Neural crest cell (in vitro differentiated cells): Measurements from ENCODE around the gene AMY1A. TPM values are rescaled to one million over a fixed set of nuclear protein-coding genes. Genes with fewer than 3 reads are reported as not detected.
"Not testable (repeated sequence)": the region's sequence is repeated elsewhere in the genome, so short reads cannot be mapped to it uniquely, and the experiment has no call there.

ENCODE experiments used
- DNase-seq: peaks from one replicate; pipeline ENCODE4 v3.0.0; 2021; ENCODE audit warnings: low read depth, mixed read lengths, low spot score
- H3K27ac Mint-ChIP-seq: one replicate; pipeline ENCODE4 v1.8.0; 2021; ENCODE audit warnings: mild to moderate bottlenecking, mixed read lengths; ENCODE audit not compliant: unreplicated experiment
- H3K27me3 Mint-ChIP-seq: 2 replicates; pipeline ENCODE4 v1.8.0; 2021; ENCODE audit warnings: low read depth, mild to moderate bottlenecking, mixed read lengths
- H3K36me3 Mint-ChIP-seq: 2 replicates; pipeline ENCODE4 v1.8.0; 2021; ENCODE audit warnings: low read depth, mild to moderate bottlenecking, mixed read lengths
- H3K4me1 Mint-ChIP-seq: 2 replicates; pipeline ENCODE4 v1.8.0; 2021; ENCODE audit warnings: mixed read lengths
- H3K4me3 Mint-ChIP-seq: one replicate; pipeline ENCODE4 v1.8.0; 2021; ENCODE audit warnings: mild to moderate bottlenecking, mixed read lengths
- H3K9me3 Mint-ChIP-seq: 2 replicates; pipeline ENCODE4 v1.8.0; 2021; ENCODE audit warnings: mixed read lengths
- long read RNA-seq: library from polyadenylated mRNA; unstranded; transcript quantifications from one replicate; pipeline ENCODE4 v2.0.0, GENCODE V29; 2020
- total RNA-seq: library from RNA; stranded (reverse); gene quantifications from 2 replicates; pipeline ENCODE4 v1.2.1, GENCODE V29; 2021
- TF ChIP-seq, protein P1 (sequence below): fragments of 200-600 bp; sonication (generic); conservative IDR thresholded peaks from 2 replicates; pipeline ENCODE4 v1.5.0; 2021; ENCODE audit warnings: antibody characterized with exemption, mild to moderate bottlenecking

Gene AMY1A
- not detected in 2 replicates for total RNA-seq
- long read RNA-seq: 0 reads

DNA sequence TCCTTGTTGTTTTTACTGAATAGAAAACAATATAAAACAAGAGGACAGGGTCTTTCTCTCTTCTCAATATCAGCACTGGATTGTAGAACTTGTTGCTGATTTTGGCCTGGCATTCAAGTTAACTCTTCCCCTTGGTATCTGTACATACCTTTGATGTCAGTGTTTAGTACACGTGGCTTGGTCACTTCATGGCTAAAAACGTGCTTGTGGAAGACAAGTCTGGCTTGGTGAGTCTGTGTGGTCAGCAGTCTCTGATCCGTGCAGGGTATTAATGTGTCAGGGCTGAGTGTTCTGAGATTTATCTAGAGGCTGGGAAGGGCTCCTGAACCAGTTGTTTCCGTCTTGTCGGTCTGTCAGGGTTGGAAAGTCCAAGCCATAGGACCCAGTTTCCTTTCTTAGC, at the start of gene AMY1A:
TSS of gene AMY1A (plus strand) at position 301 of the 400 bp plus-strand sequence. CDS start 571 bp downstream, outside the sequence.
- H3K4me1 Mint-ChIP-seq, H3K9me3 Mint-ChIP-seq, DNase-seq, H3K36me3 Mint-ChIP-seq, H3K27me3 Mint-ChIP-seq, H3K27ac Mint-ChIP-seq, H3K4me3 Mint-ChIP-seq: not testable (repeated sequence)

DNA sequence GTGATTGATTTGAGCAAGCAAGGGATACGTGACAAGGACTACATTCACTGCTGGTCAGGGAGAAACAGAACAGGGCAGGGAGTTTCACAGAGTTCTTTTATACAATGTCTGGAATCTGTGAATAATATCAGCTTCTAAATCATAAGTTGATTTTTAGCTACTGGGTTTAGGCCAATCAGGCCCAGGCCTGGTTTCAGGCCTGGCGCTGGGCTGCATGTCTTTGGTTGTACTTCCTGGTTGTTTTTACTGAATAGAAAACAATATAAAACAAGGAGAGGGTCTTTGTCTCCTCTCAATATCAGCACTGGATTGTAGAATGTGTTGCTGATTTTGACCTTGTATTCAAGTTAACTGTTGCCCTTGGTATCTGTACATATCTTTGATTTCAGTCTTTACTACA, 39.2 kb upstream of the AMY1A start:
- no peak for DNase-seq
- Mint-ChIP-seq H3K27me3 (no peaks in the 10 kb centered on the region), H3K4me1 (no peaks in the 10 kb centered on the region), H3K9me3 (peaks cover 2% of the 10 kb centered on the region), H3K4me3 (no peak overlapping the region), H3K36me3 (no peaks in the 10 kb centered on the region), H3K27ac (no peak overlapping the region)
- TF ChIP-seq, protein P1, sequence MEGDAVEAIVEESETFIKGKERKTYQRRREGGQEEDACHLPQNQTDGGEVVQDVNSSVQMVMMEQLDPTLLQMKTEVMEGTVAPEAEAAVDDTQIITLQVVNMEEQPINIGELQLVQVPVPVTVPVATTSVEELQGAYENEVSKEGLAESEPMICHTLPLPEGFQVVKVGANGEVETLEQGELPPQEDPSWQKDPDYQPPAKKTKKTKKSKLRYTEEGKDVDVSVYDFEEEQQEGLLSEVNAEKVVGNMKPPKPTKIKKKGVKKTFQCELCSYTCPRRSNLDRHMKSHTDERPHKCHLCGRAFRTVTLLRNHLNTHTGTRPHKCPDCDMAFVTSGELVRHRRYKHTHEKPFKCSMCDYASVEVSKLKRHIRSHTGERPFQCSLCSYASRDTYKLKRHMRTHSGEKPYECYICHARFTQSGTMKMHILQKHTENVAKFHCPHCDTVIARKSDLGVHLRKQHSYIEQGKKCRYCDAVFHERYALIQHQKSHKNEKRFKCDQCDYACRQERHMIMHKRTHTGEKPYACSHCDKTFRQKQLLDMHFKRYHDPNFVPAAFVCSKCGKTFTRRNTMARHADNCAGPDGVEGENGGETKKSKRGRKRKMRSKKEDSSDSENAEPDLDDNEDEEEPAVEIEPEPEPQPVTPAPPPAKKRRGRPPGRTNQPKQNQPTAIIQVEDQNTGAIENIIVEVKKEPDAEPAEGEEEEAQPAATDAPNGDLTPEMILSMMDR: no peak

DNA sequence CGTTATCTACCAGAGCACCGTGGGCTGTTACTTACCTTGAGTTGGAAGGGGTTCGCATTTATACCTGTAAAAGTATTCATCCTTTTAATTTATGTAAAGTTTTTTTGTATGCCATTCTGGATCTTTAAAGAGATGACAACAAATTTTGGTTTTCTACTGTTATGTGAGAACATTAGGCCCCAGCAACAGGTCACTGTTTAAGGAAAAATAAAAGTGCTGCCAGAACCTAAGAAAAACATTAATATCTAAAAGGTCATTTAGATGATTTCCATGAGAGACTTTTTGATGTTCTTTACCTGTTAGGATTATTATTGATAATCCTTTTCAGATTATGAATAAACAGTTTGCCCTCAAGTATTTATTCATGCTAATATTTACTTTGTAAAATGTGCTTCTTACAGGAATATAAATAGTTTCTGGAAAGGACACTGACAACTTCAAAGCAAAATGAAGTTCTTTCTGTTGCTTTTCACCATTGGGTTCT, 38.5 kb upstream of the AMY1A start, which contains the start of gene AMY2A:
TSS of gene AMY2A (plus strand) at position 434 of the 484 bp plus-strand sequence. CDS start at position 448, 14 bp downstream.
- H3K27ac Mint-ChIP-seq, H3K36me3 Mint-ChIP-seq, DNase-seq, H3K4me1 Mint-ChIP-seq, H3K9me3 Mint-ChIP-seq, H3K4me3 Mint-ChIP-seq, H3K27me3 Mint-ChIP-seq: not testable (repeated sequence)

DNA sequence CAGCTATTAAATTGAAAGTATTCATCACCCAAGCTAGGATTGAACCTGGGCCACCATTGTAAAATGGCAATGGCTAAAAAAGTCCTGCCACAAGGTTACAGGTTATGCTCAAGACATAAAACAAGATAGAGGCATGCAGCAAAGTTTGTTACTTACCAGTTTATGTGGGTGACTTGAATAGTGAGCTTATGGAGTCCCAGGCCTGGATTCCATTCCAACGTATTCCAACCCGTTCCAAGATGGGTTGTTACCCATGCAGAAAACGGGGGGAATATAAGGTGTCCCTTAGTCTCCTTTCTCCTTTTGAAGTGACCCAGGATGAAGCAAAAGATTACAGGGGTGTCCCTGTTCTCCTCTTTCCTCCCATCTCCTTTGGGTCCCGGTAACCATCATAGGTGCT, 28.1 kb upstream of the AMY1A start:
- H3K4me3 Mint-ChIP-seq: not testable (repeated sequence)

DNA sequence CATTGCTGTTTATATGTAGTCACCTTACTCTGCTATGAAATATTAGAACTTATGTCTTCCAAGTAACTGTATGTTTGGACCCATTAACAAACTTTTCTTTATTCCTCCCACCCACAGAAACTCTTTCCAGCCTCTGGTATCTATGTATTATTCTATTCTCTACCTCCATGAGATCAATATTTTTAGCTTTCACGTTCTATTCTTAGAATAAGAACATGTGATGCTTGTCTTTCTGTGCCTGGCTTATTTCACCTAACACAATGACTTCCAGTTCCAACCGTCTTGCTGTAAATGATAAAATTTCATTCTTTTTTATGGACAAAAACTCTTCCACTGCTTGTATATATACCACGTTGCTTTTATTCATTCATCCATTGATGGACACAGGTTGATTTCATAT, 14.4 kb upstream of the AMY1A start:
- not testable (repeated sequence) for DNase-seq, H3K4me3 Mint-ChIP-seq, H3K27ac Mint-ChIP-seq, H3K4me1 Mint-ChIP-seq, H3K9me3 Mint-ChIP-seq, H3K27me3 Mint-ChIP-seq, H3K36me3 Mint-ChIP-seq

More for the DNA sequence above, 28.1 kb upstream of the AMY1A start:
- H3K9me3 Mint-ChIP-seq, H3K4me1 Mint-ChIP-seq, H3K27ac Mint-ChIP-seq, H3K36me3 Mint-ChIP-seq, DNase-seq, H3K27me3 Mint-ChIP-seq: not testable (repeated sequence)

DNA sequence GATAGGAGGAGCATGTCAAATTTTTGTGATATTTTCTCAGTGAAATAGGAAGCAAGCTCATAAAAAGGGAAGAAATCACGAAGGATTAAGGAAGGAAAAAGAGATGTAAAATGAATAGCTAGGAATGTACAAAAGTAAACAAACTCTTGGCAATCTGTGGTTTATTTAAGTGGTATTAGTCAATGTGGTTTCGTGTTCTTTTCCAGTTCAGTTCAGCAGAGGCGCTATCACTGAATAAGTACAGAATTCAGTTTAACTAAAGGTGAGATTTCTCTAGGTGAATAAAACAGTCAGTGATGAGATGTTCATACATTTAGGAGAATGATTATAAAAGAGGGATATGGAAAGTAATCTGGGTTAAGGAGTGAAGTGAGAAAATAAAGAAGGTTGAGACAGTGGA, 11.7 kb upstream of the AMY1A start:
- not testable (repeated sequence) for DNase-seq, H3K27me3 Mint-ChIP-seq, H3K27ac Mint-ChIP-seq, H3K9me3 Mint-ChIP-seq, H3K4me3 Mint-ChIP-seq, H3K36me3 Mint-ChIP-seq, H3K4me1 Mint-ChIP-seq

DNA sequence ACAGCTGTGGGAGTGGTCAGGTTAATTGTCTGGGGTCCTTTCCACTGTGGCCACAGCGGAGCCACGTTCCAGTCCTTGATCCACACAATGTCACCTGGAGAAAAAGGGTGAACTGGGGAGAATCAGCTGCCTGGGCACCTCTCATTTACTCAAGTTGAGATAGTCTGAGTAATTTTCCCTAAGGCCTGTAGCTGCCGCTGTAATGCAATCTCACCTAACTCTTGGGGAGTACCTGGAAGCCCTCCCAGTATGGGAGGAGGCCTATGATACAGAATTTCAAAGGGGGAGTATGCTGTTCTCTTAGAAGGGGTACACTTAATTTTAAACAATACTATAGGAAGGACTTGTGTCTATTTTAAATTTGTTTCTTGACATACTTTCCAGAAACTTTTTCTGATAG, 5.3 kb upstream of the AMY1A start:
- not testable (repeated sequence) for H3K9me3 Mint-ChIP-seq, DNase-seq, H3K27ac Mint-ChIP-seq, H3K4me1 Mint-ChIP-seq, H3K27me3 Mint-ChIP-seq, H3K4me3 Mint-ChIP-seq, H3K36me3 Mint-ChIP-seq

DNA sequence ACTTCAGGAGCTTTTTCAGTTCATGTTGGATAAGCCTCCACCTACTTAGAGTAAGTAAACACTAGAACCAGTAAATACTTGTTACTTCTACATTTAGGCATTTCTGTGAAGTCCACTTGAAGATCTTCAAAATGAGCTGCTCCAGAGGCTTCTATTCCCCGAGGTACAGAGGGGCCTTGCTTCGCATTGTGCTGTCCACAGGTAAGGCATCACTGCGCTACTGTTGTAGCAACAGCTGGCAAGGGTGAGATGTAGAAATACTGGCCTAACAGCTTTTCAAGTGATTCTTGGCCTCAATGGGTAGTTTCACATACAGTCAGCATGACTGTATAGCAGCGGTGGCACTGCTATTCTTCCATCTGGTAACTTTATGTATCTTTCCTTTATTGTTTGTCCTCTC, 4.7 kb upstream of the AMY1A start:
- not testable (repeated sequence) for H3K36me3 Mint-ChIP-seq, H3K27ac Mint-ChIP-seq, H3K4me3 Mint-ChIP-seq, DNase-seq, H3K9me3 Mint-ChIP-seq, H3K27me3 Mint-ChIP-seq, H3K4me1 Mint-ChIP-seq

DNA sequence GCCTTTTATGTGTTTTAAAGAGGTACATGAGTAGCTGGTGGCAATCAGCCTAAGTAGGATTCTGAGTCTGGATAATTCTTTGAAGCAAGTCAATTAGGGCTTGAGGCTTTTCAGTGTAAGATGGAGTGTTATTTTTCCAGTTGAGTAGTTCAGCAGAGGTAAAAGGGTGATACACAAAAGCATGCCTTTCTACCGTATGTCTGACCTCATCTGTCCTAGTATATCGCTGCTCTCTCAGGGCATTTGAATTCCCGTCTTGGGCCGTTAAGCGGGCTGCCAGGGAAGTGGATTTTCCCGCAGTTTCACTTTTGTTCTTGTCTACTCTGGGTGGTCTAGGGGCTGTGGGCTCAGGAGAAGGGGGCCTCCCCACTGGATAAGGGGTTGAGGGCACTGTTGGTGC, 1.4 kb upstream of the AMY1A start:
- not testable (repeated sequence) for H3K27ac Mint-ChIP-seq, H3K4me1 Mint-ChIP-seq

DNA sequence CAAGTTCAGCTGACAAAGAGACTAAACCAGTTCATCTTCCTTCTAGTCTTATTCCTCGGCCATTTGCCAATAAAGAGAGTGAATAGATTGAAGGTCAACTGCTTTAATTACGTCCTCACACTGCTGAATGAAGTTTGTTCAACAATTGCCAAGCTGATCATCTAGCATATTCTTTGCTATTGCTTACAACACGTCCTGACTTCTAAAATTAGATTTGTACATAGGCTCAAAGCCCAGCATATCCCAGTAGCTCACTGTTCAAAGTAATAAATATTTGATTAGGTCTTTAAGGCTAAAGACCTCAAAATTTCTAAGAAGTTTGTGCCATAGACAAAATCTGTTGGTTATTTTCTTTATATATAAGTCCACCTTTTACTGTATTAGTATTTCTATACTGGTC, 20.8 kb downstream of the AMY1A start:
- not testable (repeated sequence) for H3K27me3 Mint-ChIP-seq, H3K4me1 Mint-ChIP-seq, H3K27ac Mint-ChIP-seq, H3K4me3 Mint-ChIP-seq, DNase-seq, H3K9me3 Mint-ChIP-seq, H3K36me3 Mint-ChIP-seq

More for the DNA sequence above, 1.4 kb upstream of the AMY1A start:
- H3K4me3 Mint-ChIP-seq, H3K36me3 Mint-ChIP-seq, H3K9me3 Mint-ChIP-seq, DNase-seq, H3K27me3 Mint-ChIP-seq: not testable (repeated sequence)

DNA sequence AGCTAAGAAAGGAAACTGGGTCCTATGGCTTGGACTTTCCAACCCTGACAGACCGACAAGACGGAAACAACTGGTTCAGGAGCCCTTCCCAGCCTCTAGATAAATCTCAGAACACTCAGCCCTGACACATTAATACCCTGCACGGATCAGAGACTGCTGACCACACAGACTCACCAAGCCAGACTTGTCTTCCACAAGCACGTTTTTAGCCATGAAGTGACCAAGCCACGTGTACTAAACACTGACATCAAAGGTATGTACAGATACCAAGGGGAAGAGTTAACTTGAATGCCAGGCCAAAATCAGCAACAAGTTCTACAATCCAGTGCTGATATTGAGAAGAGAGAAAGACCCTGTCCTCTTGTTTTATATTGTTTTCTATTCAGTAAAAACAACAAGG, 40.5 kb downstream of the AMY1A start, which contains the start of gene AMY1B:
TSS of gene AMY1B (minus strand) at position 101 of the 400 bp plus-strand sequence. CDS start 571 bp downstream, outside the sequence.
- not testable (repeated sequence) for DNase-seq, H3K9me3 Mint-ChIP-seq, H3K36me3 Mint-ChIP-seq, H3K27ac Mint-ChIP-seq, H3K4me3 Mint-ChIP-seq, H3K4me1 Mint-ChIP-seq, H3K27me3 Mint-ChIP-seq

DNA sequence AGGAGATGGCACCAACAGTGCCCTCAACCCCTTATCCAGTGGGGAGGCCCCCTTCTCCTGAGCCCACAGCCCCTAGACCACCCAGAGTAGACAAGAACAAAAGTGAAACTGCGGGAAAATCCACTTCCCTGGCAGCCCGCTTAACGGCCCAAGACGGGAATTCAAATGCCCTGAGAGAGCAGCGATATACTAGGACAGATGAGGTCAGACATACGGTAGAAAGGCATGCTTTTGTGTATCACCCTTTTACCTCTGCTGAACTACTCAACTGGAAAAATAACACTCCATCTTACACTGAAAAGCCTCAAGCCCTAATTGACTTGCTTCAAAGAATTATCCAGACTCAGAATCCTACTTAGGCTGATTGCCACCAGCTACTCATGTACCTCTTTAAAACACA, 41.9 kb downstream of the AMY1A start:
- not testable (repeated sequence) for H3K9me3 Mint-ChIP-seq, H3K4me1 Mint-ChIP-seq, H3K27me3 Mint-ChIP-seq, H3K27ac Mint-ChIP-seq, H3K4me3 Mint-ChIP-seq, H3K36me3 Mint-ChIP-seq, DNase-seq

DNA sequence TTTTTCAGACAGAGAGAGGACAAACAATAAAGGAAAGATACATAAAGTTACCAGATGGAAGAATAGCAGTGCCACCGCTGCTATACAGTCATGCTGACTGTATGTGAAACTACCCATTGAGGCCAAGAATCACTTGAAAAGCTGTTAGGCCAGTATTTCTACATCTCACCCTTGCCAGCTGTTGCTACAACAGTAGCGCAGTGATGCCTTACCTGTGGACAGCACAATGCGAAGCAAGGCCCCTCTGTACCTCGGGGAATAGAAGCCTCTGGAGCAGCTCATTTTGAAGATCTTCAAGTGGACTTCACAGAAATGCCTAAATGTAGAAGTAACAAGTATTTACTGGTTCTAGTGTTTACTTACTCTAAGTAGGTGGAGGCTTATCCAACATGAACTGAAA, 45.1 kb downstream of the AMY1A start:
- not testable (repeated sequence) for H3K27me3 Mint-ChIP-seq, H3K27ac Mint-ChIP-seq, H3K9me3 Mint-ChIP-seq, H3K36me3 Mint-ChIP-seq, H3K4me1 Mint-ChIP-seq, DNase-seq, H3K4me3 Mint-ChIP-seq
